ENCODE results near the gene GPC3.

The GPC3 gene

DNA sequence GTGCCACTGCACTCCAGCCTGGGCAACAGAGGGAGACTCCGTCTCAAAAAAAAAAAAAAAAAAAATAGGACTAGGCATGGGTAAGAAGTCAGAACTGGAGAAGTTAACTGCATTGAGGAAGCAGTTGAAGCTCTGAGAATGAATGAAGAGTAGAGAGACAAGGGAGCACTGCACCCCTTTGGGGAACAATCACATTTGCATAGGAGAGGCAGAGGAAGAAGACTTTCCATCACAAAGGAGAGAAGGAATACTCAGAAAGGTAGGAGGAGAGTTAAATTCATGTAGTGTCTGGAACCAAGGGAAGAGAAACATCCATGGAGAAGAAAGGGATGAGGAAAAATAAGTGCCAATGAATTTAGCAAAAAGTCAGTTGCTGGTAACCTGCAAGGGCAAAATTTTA, 72.4 kb downstream of the GPC3 start:
- Histone ChIP-seq H3K27ac (ENCODE audit: low read depth, low read length) (no peak overlapping the region), H4K20me1 (ENCODE audit: control insufficient read depth, insufficient read depth, low read depth, low read length) (no peaks in the 10 kb centered on the region), H3K9me3 (ENCODE audit: control insufficient read depth, insufficient read depth, low read length) (no peaks in the 10 kb centered on the region), H3K79me2 (ENCODE audit: control insufficient read depth, low read length) (no peaks in the 10 kb centered on the region), H3K36me3 (ENCODE audit: control insufficient read depth, low read length) (no peaks in the 10 kb centered on the region), H3K4me3 (ENCODE audit: low read length) (no peak overlapping the region), H3K27me3 (ENCODE audit: control insufficient read depth, low read length) (no peaks in the 10 kb centered on the region), H3F3A (ENCODE audit: control insufficient read depth, insufficient read depth) (no peaks in the 10 kb centered on the region), H3K4me1 (ENCODE audit: control insufficient read depth, low read length) (no peaks in the 10 kb centered on the region), H3K9me2 (replicated peaks; ENCODE audit: control insufficient read depth, low read length) (no peaks in the 10 kb centered on the region), H3K4me2 (ENCODE audit: low read length) (no peak overlapping the region)
- no peak for TF ChIP-seq EZH2phosphoT487 (IDR thresholded peaks at IDR 0.05; ENCODE audit: borderline replicate concordance, low read length)
- TF ChIP-seq, protein P1, sequence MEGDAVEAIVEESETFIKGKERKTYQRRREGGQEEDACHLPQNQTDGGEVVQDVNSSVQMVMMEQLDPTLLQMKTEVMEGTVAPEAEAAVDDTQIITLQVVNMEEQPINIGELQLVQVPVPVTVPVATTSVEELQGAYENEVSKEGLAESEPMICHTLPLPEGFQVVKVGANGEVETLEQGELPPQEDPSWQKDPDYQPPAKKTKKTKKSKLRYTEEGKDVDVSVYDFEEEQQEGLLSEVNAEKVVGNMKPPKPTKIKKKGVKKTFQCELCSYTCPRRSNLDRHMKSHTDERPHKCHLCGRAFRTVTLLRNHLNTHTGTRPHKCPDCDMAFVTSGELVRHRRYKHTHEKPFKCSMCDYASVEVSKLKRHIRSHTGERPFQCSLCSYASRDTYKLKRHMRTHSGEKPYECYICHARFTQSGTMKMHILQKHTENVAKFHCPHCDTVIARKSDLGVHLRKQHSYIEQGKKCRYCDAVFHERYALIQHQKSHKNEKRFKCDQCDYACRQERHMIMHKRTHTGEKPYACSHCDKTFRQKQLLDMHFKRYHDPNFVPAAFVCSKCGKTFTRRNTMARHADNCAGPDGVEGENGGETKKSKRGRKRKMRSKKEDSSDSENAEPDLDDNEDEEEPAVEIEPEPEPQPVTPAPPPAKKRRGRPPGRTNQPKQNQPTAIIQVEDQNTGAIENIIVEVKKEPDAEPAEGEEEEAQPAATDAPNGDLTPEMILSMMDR (IDR thresholded peaks at IDR 0.05; ENCODE audit: low read depth, low read length, poor library complexity, severe bottlenecking): no peak

DNA sequence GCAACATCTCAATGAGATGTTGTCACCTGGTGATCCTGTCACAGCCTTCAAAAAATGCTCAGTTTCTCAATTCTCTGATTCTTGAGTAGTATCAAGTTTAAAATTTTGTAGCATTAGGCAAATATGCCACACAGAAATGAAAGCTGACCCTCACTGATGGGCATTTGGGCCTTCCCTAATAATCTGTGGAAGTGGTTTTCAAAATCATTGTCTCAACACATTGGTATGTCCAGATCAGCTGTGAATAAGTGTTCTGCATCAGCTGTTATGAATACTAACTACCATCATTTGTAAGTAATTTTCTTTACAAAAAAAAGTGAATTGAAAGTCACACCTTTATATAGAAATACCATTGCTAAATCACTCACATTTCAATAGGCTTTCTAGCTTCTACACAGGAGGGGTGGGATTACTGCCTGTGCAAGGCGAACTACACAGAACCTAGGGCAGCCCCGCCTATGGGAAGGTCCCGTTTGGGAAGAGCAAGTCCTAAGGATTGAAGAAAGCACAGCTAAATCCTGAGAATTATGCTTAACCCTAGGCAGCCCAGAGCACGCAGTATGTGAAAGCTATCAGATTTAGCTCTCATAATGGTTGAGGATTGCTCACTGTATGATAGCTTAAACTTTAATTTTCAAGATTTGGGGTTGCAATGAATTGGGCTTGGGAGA, 73.4 kb downstream of the GPC3 start:
- no peaks in the 10 kb centered on the region for H3K79me2 ChIP-seq (ENCODE audit: control insufficient read depth, low read length)
- H3K9me2 ChIP-seq (replicated peaks; ENCODE audit: control insufficient read depth, low read length): no peaks in the 10 kb centered on the region
- H3F3A ChIP-seq (ENCODE audit: control insufficient read depth, insufficient read depth): no peaks in the 10 kb centered on the region
- H3K4me2 ChIP-seq (ENCODE audit: low read length): no peak overlapping the region
- H3K4me1 ChIP-seq (ENCODE audit: control insufficient read depth, low read length): no peaks in the 10 kb centered on the region
- TF ChIP-seq, protein P1 (IDR thresholded peaks at IDR 0.05; ENCODE audit: low read depth, low read length, poor library complexity, severe bottlenecking): no peak
- H3K27ac ChIP-seq (ENCODE audit: low read depth, low read length): no peak overlapping the region
- H3K4me3 ChIP-seq (ENCODE audit: low read length): no peak overlapping the region
- H4K20me1 ChIP-seq (ENCODE audit: control insufficient read depth, insufficient read depth, low read depth, low read length): no peaks in the 10 kb centered on the region
- H3K36me3 ChIP-seq (ENCODE audit: control insufficient read depth, low read length): no peaks in the 10 kb centered on the region
- no peaks in the 10 kb centered on the region for H3K27me3 ChIP-seq (ENCODE audit: control insufficient read depth, low read length)
- no peaks in the 10 kb centered on the region for H3K9me3 ChIP-seq (ENCODE audit: control insufficient read depth, insufficient read depth, low read length)

GRCh38 chrX:133910539-133910938, 74.9 kb downstream of the GPC3 start:
- Histone ChIP-seq H3K79me2 (ENCODE audit: control insufficient read depth, low read length) (no peaks in the 10 kb centered on the region), H3K9me3 (ENCODE audit: control insufficient read depth, insufficient read depth, low read length) (no peaks in the 10 kb centered on the region), H3K36me3 (ENCODE audit: control insufficient read depth, low read length) (no peaks in the 10 kb centered on the region), H3K4me1 (ENCODE audit: control insufficient read depth, low read length) (no peaks in the 10 kb centered on the region), H3K27me3 (ENCODE audit: control insufficient read depth, low read length) (no peaks in the 10 kb centered on the region), H3K27ac (ENCODE audit: low read depth, low read length) (no peak overlapping the region), H3K4me3 (ENCODE audit: low read length) (no peak overlapping the region), H4K20me1 (ENCODE audit: control insufficient read depth, insufficient read depth, low read depth, low read length) (no peaks in the 10 kb centered on the region), H3K4me2 (ENCODE audit: low read length) (no peak overlapping the region), H3F3A (ENCODE audit: control insufficient read depth, insufficient read depth) (no peaks in the 10 kb centered on the region), H3K9me2 (replicated peaks; ENCODE audit: control insufficient read depth, low read length) (no peaks in the 10 kb centered on the region)
- no peak for TF ChIP-seq EZH2phosphoT487 (IDR thresholded peaks at IDR 0.05; ENCODE audit: borderline replicate concordance, low read length)
- TF ChIP-seq, protein P1 (IDR thresholded peaks at IDR 0.05; ENCODE audit: low read depth, low read length, poor library complexity, severe bottlenecking): no peak

Measured in DOHH2 (cell line).